ENCODE results near the gene FAM120A.
"Not testable (repeated sequence)": the region's sequence is repeated elsewhere in the genome, so short reads cannot be mapped to it uniquely, and the experiment has no call there.

The FAM120A gene, protein sequence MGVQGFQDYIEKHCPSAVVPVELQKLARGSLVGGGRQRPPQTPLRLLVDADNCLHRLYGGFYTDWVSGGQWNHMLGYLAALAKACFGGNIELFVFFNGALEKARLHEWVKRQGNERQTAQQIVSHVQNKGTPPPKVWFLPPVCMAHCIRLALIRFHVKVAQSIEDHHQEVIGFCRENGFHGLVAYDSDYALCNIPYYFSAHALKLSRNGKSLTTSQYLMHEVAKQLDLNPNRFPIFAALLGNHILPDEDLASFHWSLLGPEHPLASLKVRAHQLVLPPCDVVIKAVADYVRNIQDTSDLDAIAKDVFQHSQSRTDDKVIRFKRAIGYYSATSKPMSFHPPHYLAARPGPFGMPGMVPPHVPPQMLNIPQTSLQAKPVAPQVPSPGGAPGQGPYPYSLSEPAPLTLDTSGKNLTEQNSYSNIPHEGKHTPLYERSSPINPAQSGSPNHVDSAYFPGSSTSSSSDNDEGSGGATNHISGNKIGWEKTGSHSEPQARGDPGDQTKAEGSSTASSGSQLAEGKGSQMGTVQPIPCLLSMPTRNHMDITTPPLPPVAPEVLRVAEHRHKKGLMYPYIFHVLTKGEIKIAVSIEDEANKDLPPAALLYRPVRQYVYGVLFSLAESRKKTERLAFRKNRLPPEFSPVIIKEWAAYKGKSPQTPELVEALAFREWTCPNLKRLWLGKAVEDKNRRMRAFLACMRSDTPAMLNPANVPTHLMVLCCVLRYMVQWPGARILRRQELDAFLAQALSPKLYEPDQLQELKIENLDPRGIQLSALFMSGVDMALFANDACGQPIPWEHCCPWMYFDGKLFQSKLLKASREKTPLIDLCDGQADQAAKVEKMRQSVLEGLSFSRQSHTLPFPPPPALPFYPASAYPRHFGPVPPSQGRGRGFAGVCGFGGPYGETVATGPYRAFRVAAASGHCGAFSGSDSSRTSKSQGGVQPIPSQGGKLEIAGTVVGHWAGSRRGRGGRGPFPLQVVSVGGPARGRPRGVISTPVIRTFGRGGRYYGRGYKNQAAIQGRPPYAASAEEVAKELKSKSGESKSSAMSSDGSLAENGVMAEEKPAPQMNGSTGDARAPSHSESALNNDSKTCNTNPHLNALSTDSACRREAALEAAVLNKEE

DNA sequence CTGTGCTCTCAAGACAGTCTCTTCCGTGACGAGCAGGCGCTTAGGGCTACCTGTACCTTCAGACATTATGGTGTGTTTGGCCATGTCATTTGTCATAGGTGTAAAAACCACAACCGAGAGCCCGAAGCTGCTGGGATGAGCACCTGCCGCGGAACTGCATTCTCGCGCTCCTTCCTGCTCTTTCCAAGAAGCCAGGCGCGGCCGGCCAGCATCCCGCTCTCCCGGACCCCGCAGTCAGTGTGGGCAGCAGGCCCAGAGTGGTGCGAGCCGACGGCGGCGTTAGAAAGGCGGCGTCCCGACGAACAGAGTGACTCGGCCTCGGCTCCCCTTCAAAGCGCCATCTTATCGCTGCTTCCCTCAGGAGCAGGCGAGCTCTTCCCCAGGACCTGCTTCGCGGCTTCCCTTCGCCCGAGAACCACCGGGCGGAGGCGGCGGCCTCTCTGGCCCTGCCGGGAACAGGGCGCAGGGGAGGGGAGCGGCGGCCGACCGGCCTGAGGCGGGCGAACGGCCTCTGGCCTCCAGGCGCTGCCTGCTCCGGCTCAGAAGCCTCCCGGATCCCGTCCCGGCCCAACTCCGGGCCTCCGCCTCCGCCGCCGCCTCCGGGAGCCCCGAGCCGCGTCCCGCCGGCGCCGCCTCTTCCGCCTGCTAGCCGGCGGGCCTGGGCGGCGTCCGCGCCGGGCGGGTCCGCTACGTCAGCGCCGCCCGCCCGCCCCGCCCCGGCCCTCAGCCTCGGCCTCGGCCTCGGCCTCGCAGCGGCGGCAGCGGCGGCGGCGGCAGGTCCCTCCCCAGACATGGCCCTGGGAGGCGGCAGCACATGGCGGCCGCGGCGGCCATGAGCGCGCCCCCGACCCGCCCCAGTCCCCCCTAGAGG lies at the start of gene FAM120A:
Gene FAM120A (plus strand): TSS at position 741 of the 871 bp plus-strand sequence. CDS start 231 bp downstream, outside the sequence.
- no peak for DNase-seq (ENCODE audit: low read depth)

- DNase-seq (ENCODE audit: low read depth) = no peak
These were observed 45.1 kb upstream of the FAM120A start for GRCh38 chr9:93406371-93406770.

GRCh38 chr9:93413530-93413929 lies 38.0 kb upstream of the FAM120A start:
- no peak for DNase-seq (ENCODE audit: low read depth)

GRCh38 chr9:93415176-93415690 lies 36.3 kb upstream of the FAM120A start:
- DNase-seq (ENCODE audit: low read depth) = no peak

- DNase-seq (ENCODE audit: low read depth) = no peak
These were observed 34.8 kb upstream of the FAM120A start for GRCh38 chr9:93416530-93417235.

GRCh38 chr9:93417538-93417937 lies 33.9 kb upstream of the FAM120A start:
- DNase-seq (ENCODE audit: low read depth) = no peak

GRCh38 chr9:93419023-93419422 lies 32.5 kb upstream of the FAM120A start:
- no peak for DNase-seq (ENCODE audit: low read depth)

- DNase-seq (ENCODE audit: low read depth) = no peak
These were observed 28.4 kb upstream of the FAM120A start for GRCh38 chr9:93422977-93423616.

DNA sequence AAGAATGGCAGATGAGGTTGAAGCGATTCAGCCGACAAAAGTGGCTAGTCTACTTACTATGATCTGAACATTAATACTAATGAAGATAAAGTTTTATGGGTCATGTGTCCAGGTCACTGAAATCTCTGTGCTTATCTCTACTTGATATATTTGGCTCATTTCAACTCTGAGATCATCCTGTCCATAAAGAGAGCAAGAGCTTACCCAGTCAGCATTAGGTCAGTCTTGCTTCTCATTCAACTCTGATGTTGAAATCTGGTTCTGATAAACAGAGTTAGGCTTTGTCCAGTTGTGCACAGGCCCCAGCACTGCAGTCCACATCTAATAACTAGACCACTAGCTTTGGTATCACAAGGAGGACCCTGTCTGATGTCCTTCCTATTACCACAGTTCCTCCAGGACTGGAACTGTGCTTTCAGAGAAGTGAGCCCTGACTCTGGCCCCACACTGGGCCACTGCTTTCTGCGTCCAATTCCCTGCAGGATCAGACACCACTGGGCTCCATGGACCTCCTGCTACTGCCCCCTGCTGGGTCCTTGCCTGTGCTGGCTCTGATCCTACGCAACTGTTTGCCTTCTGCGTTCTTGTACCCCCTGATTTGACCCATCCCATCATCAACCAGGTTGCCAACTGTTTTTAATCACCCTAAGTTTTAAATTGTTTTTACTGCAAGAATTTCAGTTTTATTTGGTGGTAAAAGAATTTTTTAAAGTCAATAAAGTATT lies 23.7 kb upstream of the FAM120A start:
- no peak for DNase-seq (ENCODE audit: low read depth)

DNA sequence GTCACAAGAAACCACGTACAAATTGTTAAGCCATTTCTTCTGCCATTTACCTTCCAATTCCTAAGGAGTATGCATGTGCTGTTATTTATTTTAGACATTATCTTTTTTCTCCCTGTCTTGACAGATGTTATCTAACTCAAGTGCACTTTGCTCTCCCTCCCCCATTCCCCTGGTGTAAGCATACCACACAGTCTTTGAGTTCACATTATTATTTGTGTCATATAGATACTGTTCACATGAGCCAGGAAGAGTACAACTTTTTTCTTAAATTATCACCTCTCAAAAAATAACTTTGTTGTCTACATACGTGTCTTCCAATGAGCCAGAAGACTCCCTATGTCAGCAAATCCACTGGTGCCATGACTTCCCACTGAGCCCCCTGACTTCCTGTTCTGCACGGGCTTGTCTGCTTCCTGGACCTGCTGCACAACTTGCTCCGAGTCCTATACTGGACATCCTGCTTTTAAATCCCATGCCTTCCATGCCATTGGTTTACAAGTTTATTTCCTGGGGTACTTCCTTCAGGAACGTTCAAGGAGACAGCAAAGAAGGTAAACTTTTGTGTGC lies 19.9 kb upstream of the FAM120A start:
- DNase-seq (ENCODE audit: low read depth) = no peak

GRCh38 chr9:93432964-93433363 lies 18.5 kb upstream of the FAM120A start:
- no peak for DNase-seq (ENCODE audit: low read depth)

GRCh38 chr9:93434056-93434455 lies 17.4 kb upstream of the FAM120A start:
- DNase-seq (ENCODE audit: low read depth) = no peak

GRCh38 chr9:93435386-93435785 lies 16.1 kb upstream of the FAM120A start:
- DNase-seq (ENCODE audit: low read depth) = no peak

DNA sequence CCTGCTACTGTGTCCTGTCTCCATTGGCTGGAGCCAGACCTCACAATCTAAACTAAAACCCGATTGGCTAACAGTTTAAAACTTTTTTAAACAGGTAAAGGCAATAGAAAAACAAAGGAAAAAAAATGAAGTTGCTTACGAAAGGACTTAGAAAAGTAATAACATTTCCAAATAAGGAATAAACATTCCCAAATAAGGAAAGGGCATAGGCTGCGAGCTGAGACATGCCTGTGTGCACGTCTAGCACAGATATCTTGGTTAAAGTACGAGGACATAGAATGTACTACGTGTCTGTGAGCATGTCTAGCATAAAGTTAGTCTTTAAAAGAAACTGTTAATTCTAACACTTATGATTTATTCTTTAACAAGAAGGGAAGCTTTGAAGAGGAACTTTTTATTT lies 15.3 kb upstream of the FAM120A start:
- DNase-seq (ENCODE audit: low read depth) = no peak

GRCh38 chr9:93436655-93437407 lies 14.7 kb upstream of the FAM120A start:
- DNase-seq (ENCODE audit: low read depth) = no peak

DNA sequence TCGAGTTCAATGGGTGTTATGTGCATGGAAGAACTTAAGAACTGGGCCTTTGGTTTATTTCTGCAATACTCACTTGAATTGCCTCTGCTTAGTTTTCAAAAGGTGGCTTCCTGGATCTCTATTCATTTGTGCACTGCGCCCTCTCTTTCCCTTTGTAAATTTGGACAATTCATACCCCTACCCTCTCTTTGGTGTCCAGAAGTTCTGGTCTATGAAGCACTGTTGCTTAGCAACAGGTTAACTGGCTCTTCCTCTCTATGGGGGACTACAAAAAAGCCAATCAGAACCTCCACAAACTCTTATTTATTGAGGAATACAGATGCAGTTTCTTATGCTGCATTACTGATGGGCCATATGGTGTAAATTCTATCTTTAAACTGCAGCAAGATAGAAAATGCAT lies 13.5 kb upstream of the FAM120A start:
- no peak for DNase-seq (ENCODE audit: low read depth)

DNA sequence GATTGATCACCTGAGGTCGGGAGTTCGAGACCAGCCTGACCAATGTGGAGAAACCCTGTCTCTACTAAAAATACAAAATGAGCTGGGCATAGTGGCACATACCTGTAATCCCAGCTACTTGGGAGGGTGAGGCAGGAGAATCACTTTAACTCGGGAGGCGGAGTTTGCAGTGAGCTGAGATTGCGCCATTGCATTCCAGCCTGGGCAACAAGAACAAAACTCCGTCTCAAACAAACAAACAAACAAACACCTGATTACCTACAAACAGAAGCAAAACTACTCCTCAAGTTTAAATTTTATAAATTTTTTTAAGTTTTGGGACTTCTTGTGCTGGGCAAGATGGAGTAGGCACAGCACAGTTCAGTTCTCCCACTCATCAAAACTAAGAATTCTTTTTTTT lies 12.2 kb upstream of the FAM120A start:
- DNase-seq (ENCODE audit: low read depth) = not testable (repeated sequence)

DNA sequence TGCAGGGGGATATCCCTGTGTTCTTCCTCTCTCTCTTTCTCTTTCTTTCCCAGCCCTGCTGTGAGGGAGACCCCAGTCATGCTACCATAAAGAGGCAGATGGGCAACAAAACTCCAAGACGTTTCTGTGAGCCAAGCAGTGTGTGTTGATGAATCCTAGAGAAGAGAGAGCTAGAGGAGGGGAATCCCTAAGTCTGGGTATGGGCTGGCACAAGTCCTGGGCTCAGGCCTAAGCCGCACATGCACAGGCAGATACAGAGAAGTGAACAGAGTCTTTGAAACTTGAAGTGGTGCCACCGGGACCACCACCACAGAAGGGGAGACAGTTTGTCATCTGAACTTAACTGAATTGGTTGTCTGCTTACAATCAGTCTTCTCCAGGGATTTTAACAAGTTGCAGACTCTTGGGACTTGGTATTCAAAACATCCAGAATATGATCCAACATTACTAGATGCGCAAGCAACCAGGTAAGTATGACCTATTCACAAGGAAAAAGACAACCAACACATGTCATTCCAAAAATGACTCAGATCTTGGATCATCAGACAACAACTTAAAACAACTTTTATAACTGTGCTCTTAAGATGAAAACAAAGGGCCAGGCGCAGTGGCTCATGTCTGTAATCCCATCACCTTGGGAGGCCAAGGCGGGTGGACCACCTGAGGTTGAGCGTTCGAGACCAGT lies 10.4 kb upstream of the FAM120A start:
- DNase-seq (ENCODE audit: low read depth) = no peak
